Endothelial cell (in vitro differentiated cells): ENCODE results near the gene MAN1A1. TPM values are rescaled to one million over a fixed set of nuclear protein-coding genes. Genes with fewer than 3 reads are reported as not detected.
A peak's percentile ranks its signal among the peaks of the same experiment; 100 is the strongest.

Source experiments
- DNase-seq: peaks from one replicate; pipeline ENCODE4 v3.0.0; 2021; ENCODE audit warnings: low spot score
- H3K27ac Mint-ChIP-seq: one replicate; pipeline ENCODE4 v1.8.0; 2021; ENCODE audit warnings: mixed read lengths, inconsistent platforms; ENCODE audit not compliant: unreplicated experiment
- H3K27me3 Mint-ChIP-seq: one replicate; pipeline ENCODE4 v1.8.0; 2021; ENCODE audit warnings: mild to moderate bottlenecking, moderate library complexity, mixed read lengths, inconsistent platforms; ENCODE audit not compliant: unreplicated experiment
- H3K36me3 Mint-ChIP-seq: one replicate; pipeline ENCODE4 v1.8.0; 2021; ENCODE audit warnings: mild to moderate bottlenecking, low read depth, mixed read lengths, inconsistent platforms; ENCODE audit not compliant: unreplicated experiment
- H3K4me1 Mint-ChIP-seq: one replicate; pipeline ENCODE4 v1.8.0; 2021; ENCODE audit warnings: mild to moderate bottlenecking, mixed read lengths, inconsistent platforms; ENCODE audit not compliant: unreplicated experiment
- H3K4me3 Mint-ChIP-seq: one replicate; pipeline ENCODE4 v1.8.0; 2021; ENCODE audit warnings: mild to moderate bottlenecking, mixed read lengths, inconsistent platforms; ENCODE audit not compliant: unreplicated experiment
- H3K9me3 Mint-ChIP-seq: one replicate; pipeline ENCODE4 v1.8.0; 2021; ENCODE audit warnings: mixed read lengths, inconsistent platforms; ENCODE audit not compliant: unreplicated experiment
- CTCF ChIP-seq: fragments of 200-600 bp; sonication (generic); IDR thresholded peaks from one replicate; pipeline ENCODE4 v1.5.0; 2021; ENCODE audit warnings: antibody characterized with exemption; ENCODE audit not compliant: unreplicated experiment
- total RNA-seq: library from RNA; stranded (reverse); fragmentation: NEBNext Ultra II Directional; extraction: Animal tissue kit (Norgen Biotek cat#: 25700); gene quantifications from one replicate; pipeline ENCODE4 v1.2.1, GENCODE V29; 2021; ENCODE audit not compliant: unreplicated experiment

Gene MAN1A1
- total RNA-seq, 1 donor from 2014 or later: 34.4 TPM

GRCh38 chr6:119261944-119262284, 87.6 kb downstream of the MAN1A1 start:
- H3K9me3 Mint-ChIP-seq: no peaks in the 10 kb centered on the region
- peaks cover 3% of the 10 kb centered on the region for H3K27me3 Mint-ChIP-seq

GRCh38 chr6:119259027-119259426, 90.5 kb downstream of the MAN1A1 start:
- Mint-ChIP-seq H3K27ac (peak overlapping the region; percentile 39), H3K27me3 (peaks cover 3% of the 10 kb centered on the region), H3K4me1 (peaks cover 29% of the 10 kb centered on the region), H3K36me3 (peaks cover 5% of the 10 kb centered on the region), H3K9me3 (no peaks in the 10 kb centered on the region), H3K4me3 (no peak overlapping the region)
- no peak for TF ChIP-seq CTCF
- DNase-seq: no peak

More at GRCh38 chr6:119261944-119262284, 87.6 kb downstream of the MAN1A1 start:
- H3K4me1 Mint-ChIP-seq: peaks cover 22% of the 10 kb centered on the region
- H3K27ac Mint-ChIP-seq: no peak overlapping the region
- no peak for TF ChIP-seq CTCF
- peaks cover 5% of the 10 kb centered on the region for H3K36me3 Mint-ChIP-seq
- H3K4me3 Mint-ChIP-seq: no peak overlapping the region
- no peak for DNase-seq

GRCh38 chr6:119257726-119258125, 91.8 kb downstream of the MAN1A1 start:
- no peak for TF ChIP-seq CTCF
- H3K27ac Mint-ChIP-seq: peak overlapping the region; percentile 50
- H3K4me3 Mint-ChIP-seq: no peak overlapping the region
- H3K36me3 Mint-ChIP-seq: peaks cover 2% of the 10 kb centered on the region
- no peaks in the 10 kb centered on the region for H3K9me3 Mint-ChIP-seq
- no peaks in the 10 kb centered on the region for H3K27me3 Mint-ChIP-seq
- no peak for DNase-seq
- H3K4me1 Mint-ChIP-seq: peaks cover 29% of the 10 kb centered on the region

- Mint-ChIP-seq H3K9me3 (no peaks in the 10 kb centered on the region), H3K4me3 (no peak overlapping the region), H3K27ac (peak overlapping the region; percentile 50), H3K36me3 (peaks cover 4% of the 10 kb centered on the region), H3K4me1 (peaks cover 33% of the 10 kb centered on the region), H3K27me3 (no peaks in the 10 kb centered on the region)
- TF ChIP-seq CTCF: no peak
- no peak for DNase-seq
Measured at GRCh38 chr6:119256978-119257462, 92.5 kb downstream of the MAN1A1 start.

- peaks cover 39% of the 10 kb centered on the region for H3K4me1 Mint-ChIP-seq
- H3K27me3 Mint-ChIP-seq: no peaks in the 10 kb centered on the region
- DNase-seq: no peak
- no peak overlapping the region for H3K4me3 Mint-ChIP-seq
- H3K36me3 Mint-ChIP-seq: peaks cover 4% of the 10 kb centered on the region
- H3K27ac Mint-ChIP-seq: no peak overlapping the region
- TF ChIP-seq CTCF: no peak
- no peaks in the 10 kb centered on the region for H3K9me3 Mint-ChIP-seq
Measured at GRCh38 chr6:119256392-119256791, 93.2 kb downstream of the MAN1A1 start.
